Renal cortical epithelial cell (primary cell): ENCODE results near the gene ATP5F1B. TPM values are rescaled to one million over a fixed set of nuclear protein-coding genes. Genes with fewer than 3 reads are reported as not detected.
"Not testable (repeated sequence)": the region's sequence is repeated elsewhere in the genome, so short reads cannot be mapped to it uniquely, and the experiment has no call there.

Source experiments
- DNase-seq: peaks from one replicate; pipeline ENCODE4 v3.0.0-alpha.2; 2011; ENCODE audit warnings: low read depth
- total RNA-seq: library from RNA; depleted of rRNA; stranded (reverse); fragments of >200 nt; gene quantifications from 2 replicates; pipeline ENCODE4 v1.2.3, GENCODE V29; 2014

Gene ATP5F1B
- total RNA-seq, 1 donor from 2014 or later, result 691 TPM

GRCh38 chr12:56648023-56648422 lies 2.2 kb upstream of the ATP5F1B start:
- DNase-seq, result not testable (repeated sequence)

- no peak for DNase-seq
These were observed 525 bp downstream of the ATP5F1B start for GRCh38 chr12:56645201-56645716.

DNA sequence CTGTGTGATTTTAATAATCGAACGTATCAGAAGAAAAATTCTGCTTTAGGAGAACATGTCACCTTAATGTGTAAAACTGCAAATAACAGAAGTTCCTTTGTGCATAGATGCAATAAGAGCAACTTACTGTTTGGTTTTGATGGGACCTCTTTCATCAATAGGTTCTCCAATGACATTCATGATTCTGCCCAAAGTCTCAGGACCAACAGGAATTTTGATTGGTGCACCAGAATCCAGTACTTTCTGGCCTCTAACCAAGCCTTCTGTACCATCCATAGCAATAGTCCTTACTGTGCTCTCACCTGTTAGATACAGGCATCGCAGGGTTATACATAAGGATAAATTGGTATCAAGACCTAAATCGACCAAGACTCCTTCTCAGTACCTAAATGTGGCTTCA lies 1.1 kb downstream of the ATP5F1B start:
- no peak for DNase-seq

GRCh38 chr12:56641219-56641618 lies 4.6 kb downstream of the ATP5F1B start:
- no peak for DNase-seq

GRCh38 chr12:56637621-56638020 lies 8.2 kb downstream of the ATP5F1B start:
- no peak for DNase-seq

- peak; percentile 99 for DNase-seq
These were observed 8.9 kb downstream of the ATP5F1B start for GRCh38 chr12:56636675-56637540.

DNA sequence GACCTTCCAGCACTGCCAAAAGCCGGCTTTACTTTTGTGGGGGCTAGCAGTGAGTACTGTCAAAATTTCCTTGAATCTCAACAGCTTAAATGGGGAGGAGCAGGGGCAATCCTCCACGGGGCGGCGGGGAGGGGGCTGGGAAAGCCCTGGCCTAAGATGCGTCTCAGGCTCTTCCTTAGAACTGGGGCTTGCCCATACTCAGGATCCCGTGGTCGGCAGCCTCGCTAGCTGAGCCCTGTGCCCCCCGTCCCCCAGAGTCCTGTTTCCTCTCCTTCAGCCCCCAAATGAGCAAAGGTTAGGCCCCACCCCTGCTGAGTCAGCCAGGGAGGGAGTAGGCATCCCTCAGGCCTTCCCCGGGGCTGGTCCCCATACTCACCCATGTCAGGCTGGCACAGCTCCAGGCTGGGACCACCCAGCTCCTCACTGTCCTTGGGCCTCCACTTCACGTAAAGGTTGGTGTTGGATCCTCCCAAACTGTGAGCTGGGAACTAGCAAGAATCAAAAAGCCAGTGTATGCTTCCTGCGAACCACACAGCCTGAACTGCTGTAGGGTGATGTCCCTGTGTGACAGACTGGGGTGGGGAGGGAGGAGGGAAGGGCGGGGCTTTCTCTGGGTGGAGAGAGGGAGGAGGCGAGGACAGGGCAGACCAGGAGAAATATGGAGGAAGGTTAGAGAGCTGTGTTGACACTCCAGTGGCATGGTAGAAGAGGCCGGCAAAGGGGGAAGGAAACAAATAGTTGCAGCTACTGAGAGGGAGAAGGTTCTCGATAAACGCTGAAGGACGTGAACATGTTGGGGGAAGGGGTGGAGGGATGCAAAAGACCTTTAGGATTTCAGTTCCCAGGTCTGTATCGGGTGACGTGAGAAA lies 9.7 kb downstream of the ATP5F1B start:
- peak; percentile 81 for DNase-seq

- peak; percentile 82 for DNase-seq
These were observed 10.7 kb downstream of the ATP5F1B start for GRCh38 chr12:56634837-56635791.

DNA sequence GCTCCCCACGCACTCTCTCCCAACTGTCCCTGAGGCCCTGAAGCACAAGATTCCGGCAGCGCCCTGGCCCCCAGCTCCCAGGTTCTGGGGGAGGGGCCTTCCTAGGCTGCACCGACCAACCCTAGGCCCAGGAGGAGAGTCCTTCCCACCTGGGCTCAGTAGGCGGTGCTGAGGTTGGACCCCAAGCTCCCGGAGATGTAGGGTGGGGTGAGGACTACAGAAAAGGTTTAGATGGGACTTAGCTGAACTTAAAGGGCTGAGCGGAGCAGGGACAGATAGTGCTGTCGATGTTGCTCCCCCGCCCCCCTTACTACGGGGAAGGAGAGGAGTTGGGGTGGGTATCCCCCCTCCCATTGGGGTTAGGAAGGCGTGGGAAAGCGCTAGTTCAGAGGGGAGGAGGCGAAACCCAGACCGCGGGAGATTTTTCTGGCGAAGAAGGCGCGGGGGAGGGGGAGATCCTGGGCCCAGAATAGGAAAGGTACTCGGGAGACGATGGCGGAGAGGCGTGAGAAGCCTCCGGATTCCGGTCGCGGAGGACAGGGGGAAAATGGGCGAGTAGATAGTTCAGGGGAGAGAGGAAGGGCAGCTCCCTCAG lies 11.4 kb downstream of the ATP5F1B start:
- peak; percentile 51 for DNase-seq

DNA sequence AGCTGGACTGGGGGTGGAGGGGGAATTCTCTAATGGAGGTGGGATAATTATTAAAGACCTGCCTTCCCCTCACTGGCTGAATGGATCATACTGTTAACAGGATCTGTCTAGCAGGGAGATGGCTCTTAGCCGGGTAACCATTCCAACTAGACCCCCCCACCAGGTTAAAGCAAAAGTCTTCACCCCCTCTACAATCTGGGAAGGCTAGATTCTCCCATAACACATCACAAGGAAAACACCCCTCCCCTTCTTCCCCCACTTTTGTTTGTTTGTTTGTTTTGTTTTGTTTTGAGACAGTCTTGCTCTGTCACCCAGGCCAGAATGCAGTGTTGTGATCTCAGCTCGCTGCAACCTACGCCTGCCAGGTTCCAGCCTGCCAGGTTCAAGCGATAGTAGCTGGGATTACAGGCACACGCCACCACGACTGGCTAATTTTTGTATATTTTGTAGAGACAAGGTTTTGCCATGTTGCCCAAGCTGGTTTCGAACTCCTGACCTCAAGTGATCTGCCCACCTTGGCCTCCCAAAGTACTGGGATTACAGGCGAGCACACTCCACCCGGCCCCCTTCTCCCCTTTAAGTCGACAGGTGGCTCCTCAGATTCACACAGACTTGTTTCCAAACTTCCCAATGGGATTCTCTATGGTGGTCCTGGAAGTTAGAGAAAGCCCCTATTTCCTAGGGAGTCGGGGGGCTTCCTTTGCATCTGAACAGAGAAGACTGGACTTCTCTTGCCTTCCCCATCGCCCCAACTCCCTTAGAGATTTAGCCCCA lies 12.1 kb downstream of the ATP5F1B start:
- DNase-seq, result no peak

- DNase-seq, result no peak
These were observed 12.9 kb downstream of the ATP5F1B start for GRCh38 chr12:56632701-56633467.

DNA sequence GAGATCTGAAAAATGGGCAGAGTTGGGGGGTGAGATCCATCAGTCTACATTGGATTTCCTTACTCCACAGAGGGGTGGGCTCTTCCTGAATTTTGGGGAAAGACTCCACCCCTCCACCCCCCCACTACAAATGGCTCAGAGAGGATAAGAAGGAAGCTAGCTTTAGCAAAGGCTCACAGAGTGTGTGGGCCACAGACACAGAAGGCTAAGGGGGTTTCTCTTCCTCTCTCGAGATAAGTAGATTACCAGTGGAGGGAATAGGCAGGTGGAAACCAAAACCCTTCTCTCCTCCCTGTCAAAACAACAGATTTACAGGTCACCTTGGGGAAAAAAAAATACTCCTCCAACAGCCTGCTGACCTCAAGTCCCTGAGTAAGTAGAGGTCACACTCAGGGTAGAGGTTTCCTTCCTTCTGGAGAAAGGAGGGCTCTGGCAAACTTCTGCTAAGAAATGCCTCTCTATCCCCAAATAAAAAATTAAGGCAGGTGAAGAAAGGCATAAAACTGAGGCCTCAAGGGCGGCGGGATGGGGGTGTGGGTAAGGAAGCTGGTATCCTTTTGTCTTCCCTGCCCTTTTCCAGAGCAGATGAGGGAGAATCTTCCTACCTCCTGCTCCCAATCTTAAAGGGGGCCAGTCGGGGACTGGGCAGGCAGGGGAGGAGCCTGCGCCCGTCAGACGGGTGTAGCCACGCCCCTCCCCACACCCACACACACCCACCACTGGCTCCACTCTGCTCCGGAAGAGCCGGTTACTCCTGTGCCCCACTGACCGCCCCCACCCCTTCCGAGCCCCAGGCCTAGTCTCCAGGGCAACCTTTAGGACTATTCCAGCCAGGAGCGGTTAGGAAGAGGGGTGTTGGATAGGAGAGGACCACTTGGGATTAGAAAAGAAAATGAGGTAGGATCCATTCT lies 13.7 kb downstream of the ATP5F1B start:
- peak; percentile 25 for DNase-seq

DNA sequence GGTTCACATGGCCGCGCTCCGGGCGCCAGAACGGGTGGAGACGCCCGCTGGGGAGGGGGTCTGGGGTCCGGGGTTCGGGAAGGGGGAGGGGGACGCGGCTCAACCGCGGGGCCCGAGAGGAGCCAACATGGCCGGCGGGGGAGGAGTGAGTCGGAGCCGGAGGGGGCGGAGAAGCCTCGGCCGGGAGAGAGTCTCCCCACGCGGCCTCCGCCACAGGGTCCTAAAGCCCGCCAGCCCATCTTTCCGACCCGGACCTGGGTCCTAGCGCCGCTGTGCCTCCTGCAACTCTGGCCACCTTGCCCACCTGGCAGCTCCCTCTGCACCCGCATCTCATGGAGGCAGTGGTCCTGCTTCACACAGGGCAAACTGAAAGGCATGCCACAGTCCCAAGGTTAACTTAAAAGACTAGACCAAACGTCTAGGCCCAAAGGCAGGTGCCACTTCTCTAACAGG lies 15.6 kb downstream of the ATP5F1B start, which contains the start of gene BAZ2A:
TSS of gene BAZ2A (minus strand) at position 147 of the 453 bp plus-strand sequence. CDS start 12,796 bp downstream, outside the sequence.
- DNase-seq, result peak; percentile 47

DNA sequence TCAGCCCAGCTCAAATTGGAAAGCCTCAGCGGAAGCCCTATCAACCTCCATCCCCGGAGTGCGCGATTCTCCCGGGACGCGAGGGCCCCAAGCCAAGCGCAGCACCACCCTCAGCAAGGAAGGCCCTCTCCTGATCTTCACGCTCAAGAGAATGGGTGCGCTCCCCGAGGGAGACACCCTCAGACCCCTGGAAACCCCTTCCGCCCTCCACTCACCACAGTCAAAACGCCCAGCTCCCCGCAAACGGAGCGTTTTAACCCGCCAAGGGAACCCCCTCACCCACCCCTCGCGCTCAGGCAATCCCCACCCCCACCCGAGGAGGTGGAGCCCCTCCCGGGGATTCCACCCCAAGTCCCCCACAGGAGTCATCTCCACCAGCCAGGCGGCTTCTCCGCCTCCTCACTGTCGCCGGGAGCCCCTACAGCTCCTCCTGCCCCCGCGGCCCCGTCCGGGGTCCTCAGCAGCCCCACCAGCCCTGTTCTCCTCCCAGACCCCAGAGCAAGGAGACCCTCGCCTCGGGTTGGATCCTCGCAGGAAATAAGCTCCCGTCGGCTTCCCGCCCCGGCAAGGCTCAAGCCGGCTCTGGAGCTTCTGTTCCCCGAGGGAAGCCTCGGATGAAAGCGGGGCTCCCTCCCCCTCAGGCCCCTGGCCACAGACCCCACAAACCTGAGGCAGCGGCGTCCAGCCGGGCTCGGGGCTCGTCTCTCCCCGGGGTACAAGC lies 16.2 kb downstream of the ATP5F1B start:
- DNase-seq, result no peak

DNA sequence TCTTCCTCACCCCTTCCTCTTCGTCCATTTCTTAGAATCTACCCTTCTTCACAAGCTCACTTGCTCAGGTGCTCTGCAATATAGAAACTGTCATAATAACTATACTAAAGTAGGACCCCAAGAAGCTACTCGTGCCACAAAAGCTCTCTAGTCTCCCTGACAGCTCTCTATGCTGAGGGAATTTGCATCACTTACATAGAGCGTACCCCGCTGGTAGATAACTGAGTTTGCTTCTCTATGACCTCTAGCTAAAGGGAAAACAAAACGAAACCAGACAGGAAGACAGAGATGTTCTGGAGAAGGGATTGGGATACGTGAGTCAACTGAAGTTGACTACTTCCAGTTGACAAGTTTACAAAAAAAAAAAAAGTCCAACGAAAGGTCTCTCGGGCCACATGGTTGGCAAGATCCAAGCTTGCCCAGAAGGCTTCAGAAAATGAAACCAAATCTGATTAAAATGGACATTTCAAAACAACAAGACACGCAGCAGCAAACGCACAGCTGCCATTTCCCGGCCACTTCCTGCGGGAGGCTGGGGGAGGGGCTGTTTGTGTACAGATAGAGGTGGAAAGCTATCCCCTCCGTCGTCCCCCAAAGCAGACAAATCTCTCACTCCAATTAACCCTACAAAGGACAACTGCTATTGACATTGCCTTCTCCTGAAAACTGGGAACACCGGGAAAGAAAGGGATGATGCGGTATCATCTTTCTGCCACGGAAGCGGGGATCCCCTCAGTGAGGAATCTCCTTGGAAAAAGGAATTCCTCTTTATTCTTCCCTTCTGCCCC lies 16.9 kb downstream of the ATP5F1B start:
- DNase-seq, result peak; percentile 50

- no peak for DNase-seq
These were observed 19.1 kb downstream of the ATP5F1B start for GRCh38 chr12:56626701-56627100.
